NCI-H510A treated with DMSO at 0.1 percent for 48 hours (cell line): ENCODE measurements around the gene WDR5.

Experiments
- DNase-seq: peaks from one replicate; lab custom pipeline; 2025; lab: John Stamatoyannopoulos, UW

Gene WDR5

GRCh38 chr9:134208981-134209725, 73.3 kb downstream of the WDR5 start:
- DNase-seq = no peak
